Activated CD4-positive, alpha-beta T cell treated with anti-CD3 and anti-CD28 coated beads, Interleukin-2, amount 10 ng/mL, durations not matched to agents 24 days and 14 days (primary cell): ENCODE results near the gene TRIM36. TPM values are rescaled to one million over a fixed set of nuclear protein-coding genes. Genes with fewer than 3 reads are reported as not detected.

ENCODE experiments used
- DNase-seq: peaks from one replicate; pipeline ENCODE4 v3.0.0; 2022
- H3K27ac Mint-ChIP-seq: one replicate; pipeline ENCODE4 v1.8.0; 2022; ENCODE audit warnings: mild to moderate bottlenecking, mixed read lengths
- H3K27me3 Mint-ChIP-seq: one replicate; pipeline ENCODE4 v1.8.0; 2022; ENCODE audit warnings: mixed read lengths
- H3K36me3 Mint-ChIP-seq: one replicate; pipeline ENCODE4 v1.8.0; 2022; ENCODE audit warnings: low read depth, mild to moderate bottlenecking, mixed read lengths
- H3K4me1 Mint-ChIP-seq: one replicate; pipeline ENCODE4 v1.8.0; 2021; ENCODE audit warnings: mixed read lengths
- H3K4me3 Mint-ChIP-seq: one replicate; pipeline ENCODE4 v1.8.0; 2022; ENCODE audit warnings: mild to moderate bottlenecking, moderate library complexity, mixed read lengths
- H3K9me3 Mint-ChIP-seq: one replicate; pipeline ENCODE4 v1.8.0; 2021; ENCODE audit warnings: mixed read lengths
- intact Hi-C: fragments of 100-400 bp; cut with micrococcal nuclease; formaldehyde crosslinking; loops from one replicate; pipeline ENCODE4 v1.15.1; 2023
- total RNA-seq: library from RNA; stranded (reverse); gene quantifications from 2 replicates; pipeline ENCODE4 v1.2.3, GENCODE V29; 2022

TRIM36 gene
- total RNA-seq, 1 donor from 2014 or later = 0.12 TPM

DNA sequence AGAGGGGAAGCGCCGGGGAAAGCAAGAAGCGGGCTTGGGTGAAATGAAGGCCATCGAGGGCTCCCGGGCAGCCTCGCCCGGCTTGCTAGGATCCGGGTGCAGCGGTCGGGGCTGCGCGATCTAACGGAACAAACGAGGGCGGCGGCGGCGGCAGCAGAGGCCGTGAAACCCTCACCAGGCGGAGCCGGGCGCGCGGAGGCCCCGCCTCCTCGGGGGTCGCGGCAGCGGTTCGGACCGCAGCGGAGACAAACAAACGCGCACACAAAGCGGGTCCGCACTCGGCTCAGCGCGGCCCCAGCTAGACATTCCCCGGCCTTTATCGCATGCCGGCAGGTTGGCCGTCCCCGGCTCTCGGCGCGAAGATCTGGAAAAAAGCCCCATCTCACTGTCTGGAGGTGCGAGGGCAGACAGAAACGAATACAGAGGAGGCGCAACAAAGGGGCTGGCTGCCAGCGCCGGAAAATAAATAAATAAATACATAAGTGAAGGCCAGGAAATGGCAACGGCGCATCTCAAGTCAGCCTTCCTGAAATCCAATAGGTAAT lies 10.5 kb upstream of the TRIM36 start:
- Mint-ChIP-seq H3K27ac (no peak overlapping the region), H3K9me3 (no peaks in the 10 kb centered on the region), H3K36me3 (no peaks in the 10 kb centered on the region), H3K27me3 (peaks cover 73% of the 10 kb centered on the region), H3K4me3 (peak overlapping the region; percentile 90), H3K4me1 (peaks cover 7% of the 10 kb centered on the region)
- DNase-seq = peak; percentile 80
- intact Hi-C loops = loop anchor here (1.0 to 5.0 kb wide), 3 partner anchors 10 to 1392 kb away; partner anchors contain the start of gene SEMA6A

DNA sequence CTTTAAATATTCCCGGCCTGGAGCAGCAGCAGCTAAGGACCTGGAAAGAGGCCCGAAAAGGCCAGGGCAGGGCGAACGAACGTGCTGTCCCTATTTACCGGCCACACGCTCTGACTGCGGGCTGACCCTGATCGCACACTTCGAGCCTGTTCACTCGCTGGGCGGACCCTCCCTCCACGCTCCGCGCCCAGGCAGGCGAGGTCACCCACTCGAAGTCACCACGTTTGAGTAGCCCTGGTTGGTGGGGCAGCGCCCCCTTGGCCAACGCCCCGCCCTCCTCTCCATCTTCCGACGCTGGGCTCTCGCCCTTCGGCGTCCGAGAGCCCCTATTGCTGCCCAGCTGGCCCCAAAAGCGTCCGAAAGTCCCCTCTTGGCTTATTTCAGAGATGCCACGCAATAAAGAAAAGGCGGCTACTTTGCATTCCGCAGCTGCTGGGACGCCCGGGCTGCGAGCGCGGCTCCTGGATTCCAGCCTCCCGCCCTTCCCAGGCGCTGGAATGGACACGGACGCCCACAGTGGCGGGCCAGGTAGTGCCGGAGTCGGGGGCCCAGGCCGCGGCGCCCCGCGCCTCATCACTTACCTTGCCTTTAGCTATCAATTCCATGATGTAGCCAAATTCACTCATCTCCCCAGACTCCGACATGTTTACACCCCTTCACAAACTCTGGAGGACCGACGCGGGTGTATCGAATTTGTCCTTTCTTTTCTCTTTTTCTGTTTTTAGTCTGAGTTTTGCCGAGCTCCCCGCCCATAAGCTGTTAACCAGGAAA lies 9.9 kb upstream of the TRIM36 start:
- H3K36me3 Mint-ChIP-seq = no peaks in the 10 kb centered on the region
- DNase-seq = no peak
- intact Hi-C loops = loop anchor here (1.0 to 10.0 kb wide), 6 partner anchors 9 to 1393 kb away; partner anchors contain the start of genes AP3S1, ATG12, CDO1 and FEM1C
- no peaks in the 10 kb centered on the region for H3K9me3 Mint-ChIP-seq
- peak overlapping the region; percentile 90 for H3K4me3 Mint-ChIP-seq
- H3K27me3 Mint-ChIP-seq = peaks cover 75% of the 10 kb centered on the region
- H3K27ac Mint-ChIP-seq = no peak overlapping the region
- peaks cover 5% of the 10 kb centered on the region for H3K4me1 Mint-ChIP-seq

DNA sequence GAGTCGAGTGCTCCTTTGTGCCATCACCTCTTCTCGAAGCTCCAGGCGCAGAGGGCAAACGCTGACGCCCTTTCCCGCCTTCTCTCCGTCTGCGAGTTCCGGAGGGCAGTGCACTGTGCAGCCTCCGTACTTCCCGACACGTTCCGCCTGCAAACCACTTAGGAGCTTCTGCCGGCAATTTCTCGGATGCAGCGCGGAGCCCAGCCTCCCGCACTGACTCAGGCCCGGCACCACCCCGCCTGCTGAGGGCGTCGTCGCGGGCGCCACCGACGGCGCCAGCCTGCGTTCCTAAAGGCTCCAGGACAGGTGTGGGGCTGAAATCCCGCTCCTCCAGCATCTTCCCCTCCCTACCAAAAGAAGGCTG lies 9.3 kb upstream of the TRIM36 start:
- H3K4me3 Mint-ChIP-seq = peak overlapping the region; percentile 90
- no peaks in the 10 kb centered on the region for H3K9me3 Mint-ChIP-seq
- peaks cover 5% of the 10 kb centered on the region for H3K4me1 Mint-ChIP-seq
- no peaks in the 10 kb centered on the region for H3K36me3 Mint-ChIP-seq
- intact Hi-C loops = loop anchor here (10.0 kb wide), 3 partner anchors 366 to 666 kb away; partner anchors contain the start of genes AP3S1, ATG12, CDO1 and FEM1C
- H3K27me3 Mint-ChIP-seq = peaks cover 77% of the 10 kb centered on the region
- no peak for DNase-seq
- H3K27ac Mint-ChIP-seq = no peak overlapping the region

- no peak for DNase-seq
- Mint-ChIP-seq H3K4me3 (peak overlapping the region; percentile 77), H3K9me3 (peaks cover 7% of the 10 kb centered on the region), H3K27me3 (peaks cover 70% of the 10 kb centered on the region), H3K36me3 (peaks cover 5% of the 10 kb centered on the region), H3K27ac (no peak overlapping the region), H3K4me1 (peaks cover 14% of the 10 kb centered on the region)
- intact Hi-C loops = loop anchor here (1.0 to 10.0 kb wide), 8 partner anchors 9 to 674 kb away; partner anchors contain the start of genes AP3S1, ATG12, CCDC112 and CDO1
These were observed 1.3 kb upstream of the TRIM36 start for GRCh38 chr5:115170929-115171510.

DNA sequence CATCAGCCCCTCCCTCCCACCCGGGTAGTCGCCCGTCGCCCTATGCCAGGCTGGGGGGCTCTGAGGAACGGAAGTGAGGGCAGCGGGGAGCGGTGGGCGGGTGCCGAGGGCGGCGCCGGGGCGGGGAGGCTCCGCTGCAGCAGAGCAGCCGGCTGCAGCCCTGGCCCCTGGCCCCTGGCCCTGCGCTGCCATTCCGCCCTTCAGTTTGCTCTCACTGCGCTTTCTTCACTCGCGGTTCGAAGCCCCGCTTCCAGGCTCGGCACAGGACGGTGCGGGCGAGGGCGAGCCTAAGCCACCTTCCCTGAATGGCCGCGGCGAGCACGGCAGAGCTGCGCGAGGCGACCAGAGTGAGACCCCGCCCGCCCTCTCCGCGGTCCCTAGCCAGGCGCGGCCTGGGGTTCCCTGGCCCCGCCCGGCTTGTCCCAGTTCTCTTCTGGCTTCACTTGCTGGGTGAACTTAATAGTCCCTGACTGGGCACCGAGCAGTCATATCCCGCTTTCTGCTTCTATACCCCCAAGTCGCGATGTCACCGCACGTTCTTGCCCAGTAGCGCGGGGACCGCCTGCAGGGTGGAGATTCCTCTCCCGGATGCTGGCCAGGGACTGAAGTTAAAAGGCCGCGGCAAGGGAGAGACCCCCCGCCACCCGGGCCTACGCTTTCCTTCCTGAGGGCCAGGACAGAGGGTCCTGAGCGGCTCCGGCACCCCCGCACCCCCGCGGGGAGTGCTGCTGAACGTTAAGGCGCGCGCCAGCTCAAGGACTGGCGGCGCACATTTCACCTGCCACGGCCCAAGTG lies 623 bp upstream of the TRIM36 start:
- peaks cover 14% of the 10 kb centered on the region for H3K4me1 Mint-ChIP-seq
- H3K27ac Mint-ChIP-seq = no peak overlapping the region
- peaks cover 10% of the 10 kb centered on the region for H3K9me3 Mint-ChIP-seq
- peak overlapping the region; percentile 86 for H3K4me3 Mint-ChIP-seq
- intact Hi-C loops = loop anchor here (1.0 to 10.0 kb wide), 8 partner anchors 10 to 674 kb away; partner anchors contain the start of genes AP3S1, ATG12, CCDC112 and CDO1
- peaks cover 69% of the 10 kb centered on the region for H3K27me3 Mint-ChIP-seq
- no peak for DNase-seq
- peaks cover 5% of the 10 kb centered on the region for H3K36me3 Mint-ChIP-seq

DNA sequence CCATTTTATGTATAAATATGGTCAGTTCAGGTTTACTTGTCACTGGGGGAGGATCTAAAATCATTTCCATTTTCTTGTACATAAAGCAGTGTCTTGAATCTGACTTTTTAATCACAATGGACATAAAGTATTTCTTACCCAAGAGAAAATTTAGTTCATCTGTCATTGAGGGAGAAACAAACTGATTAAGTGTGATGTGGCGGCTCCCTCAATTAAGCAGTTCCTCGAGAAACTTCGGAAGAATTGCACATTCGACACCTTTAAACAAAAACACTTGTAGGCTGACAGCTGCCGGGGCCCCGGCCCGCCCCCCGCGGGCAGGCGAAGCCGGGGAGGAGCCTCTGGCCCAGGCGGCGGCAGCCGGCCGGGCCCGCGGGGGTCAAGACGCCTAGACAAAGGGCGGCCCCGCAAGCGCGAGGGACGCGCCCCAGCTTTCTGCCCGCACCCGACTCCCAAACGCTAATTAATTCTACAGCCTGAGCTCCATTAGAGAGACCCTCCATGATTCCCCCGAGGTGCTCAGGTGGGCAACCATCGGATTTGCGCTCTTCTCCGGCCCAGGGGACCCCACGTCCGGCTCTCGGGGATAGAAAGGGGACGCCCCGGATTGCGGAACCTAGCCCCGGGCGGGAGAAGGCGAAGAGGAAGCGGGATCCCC lies 750 bp downstream of the TRIM36 start:
- peaks cover 14% of the 10 kb centered on the region for H3K4me1 Mint-ChIP-seq
- H3K9me3 Mint-ChIP-seq = peaks cover 17% of the 10 kb centered on the region
- intact Hi-C loops = no loop called here
- peaks cover 5% of the 10 kb centered on the region for H3K36me3 Mint-ChIP-seq
- no peak overlapping the region for H3K27ac Mint-ChIP-seq
- peak overlapping the region; percentile 86 for H3K4me3 Mint-ChIP-seq
- H3K27me3 Mint-ChIP-seq = peaks cover 62% of the 10 kb centered on the region
- DNase-seq = no peak

DNA sequence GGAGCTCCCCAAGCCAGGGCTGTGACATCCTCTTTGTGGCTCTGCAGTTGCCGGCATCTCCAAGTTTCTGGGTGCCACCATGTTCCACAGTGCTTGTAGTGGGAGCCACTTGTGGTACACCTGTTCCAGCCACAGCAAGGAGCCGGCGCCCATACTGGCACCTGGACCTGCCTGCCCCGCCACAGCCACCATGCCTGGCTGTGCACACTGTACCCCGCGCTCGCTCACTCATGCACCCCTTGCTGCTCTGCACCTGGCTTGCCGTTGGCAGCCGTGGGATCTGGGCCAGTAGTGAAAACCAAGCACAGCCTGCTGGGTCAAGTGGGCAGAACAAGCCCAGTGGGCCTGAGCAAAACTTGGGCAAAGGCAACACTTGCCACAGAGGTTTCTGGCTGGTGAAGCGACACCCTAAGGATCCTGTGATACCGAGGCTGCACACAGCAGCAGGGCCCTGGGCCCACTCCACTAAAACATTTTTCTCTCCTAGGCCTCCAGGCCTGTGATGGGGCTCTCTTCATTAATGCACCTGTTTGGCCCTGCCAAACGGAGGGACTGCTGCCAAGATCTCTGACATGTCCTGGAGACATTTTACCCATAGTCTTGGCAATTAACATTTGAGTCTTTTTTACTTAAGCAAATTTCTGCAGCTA lies 2.8 kb downstream of the TRIM36 start:
- peaks cover 5% of the 10 kb centered on the region for H3K36me3 Mint-ChIP-seq
- H3K27me3 Mint-ChIP-seq = peaks cover 50% of the 10 kb centered on the region
- no peak for DNase-seq
- peaks cover 17% of the 10 kb centered on the region for H3K9me3 Mint-ChIP-seq
- intact Hi-C loops = no loop called here
- peaks cover 14% of the 10 kb centered on the region for H3K4me1 Mint-ChIP-seq
- H3K27ac Mint-ChIP-seq = no peak overlapping the region
- no peak overlapping the region for H3K4me3 Mint-ChIP-seq

DNA sequence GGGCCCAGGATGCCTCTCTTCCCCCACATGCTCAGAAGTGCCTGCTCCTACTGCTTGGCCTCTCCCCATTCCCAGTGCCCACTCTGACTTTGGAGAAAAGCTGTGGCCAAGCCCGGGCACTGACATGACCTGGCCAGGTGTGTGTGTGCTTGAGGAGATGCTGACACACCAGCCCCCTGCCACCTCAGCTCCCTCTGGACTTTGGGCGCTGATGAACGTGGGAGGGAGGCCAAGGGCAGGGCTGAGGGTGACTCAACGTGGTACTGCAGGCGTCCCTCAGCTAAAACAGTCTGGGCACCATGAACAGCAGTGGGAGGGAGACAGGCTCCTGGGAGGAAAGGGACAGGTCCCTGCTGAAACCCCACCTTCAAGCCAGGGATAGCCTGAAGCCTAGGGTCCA lies 3.9 kb downstream of the TRIM36 start:
- Mint-ChIP-seq H3K36me3 (peaks cover 5% of the 10 kb centered on the region), H3K27me3 (peaks cover 47% of the 10 kb centered on the region), H3K27ac (no peak overlapping the region), H3K9me3 (peaks cover 17% of the 10 kb centered on the region), H3K4me3 (no peak overlapping the region), H3K4me1 (peaks cover 10% of the 10 kb centered on the region)
- intact Hi-C loops = no loop called here
- DNase-seq = no peak

- Mint-ChIP-seq H3K27ac (no peak overlapping the region), H3K4me1 (no peaks in the 10 kb centered on the region), H3K4me3 (no peak overlapping the region), H3K9me3 (peaks cover 10% of the 10 kb centered on the region), H3K36me3 (no peaks in the 10 kb centered on the region), H3K27me3 (peaks cover 33% of the 10 kb centered on the region)
- no peak for DNase-seq
- intact Hi-C loops = no loop called here
These were observed 8.7 kb downstream of the TRIM36 start for GRCh38 chr5:115160975-115161475.

- Mint-ChIP-seq H3K9me3 (peaks cover 7% of the 10 kb centered on the region), H3K27me3 (peaks cover 26% of the 10 kb centered on the region), H3K4me3 (no peak overlapping the region), H3K27ac (no peak overlapping the region), H3K36me3 (no peaks in the 10 kb centered on the region), H3K4me1 (no peaks in the 10 kb centered on the region)
- no peak for DNase-seq
- intact Hi-C loops = no loop called here
These were observed 18.4 kb downstream of the TRIM36 start for GRCh38 chr5:115151208-115151805.

GRCh38 chr5:115150512-115150911 lies 19.2 kb downstream of the TRIM36 start:
- peaks cover 23% of the 10 kb centered on the region for H3K27me3 Mint-ChIP-seq
- no peak overlapping the region for H3K4me3 Mint-ChIP-seq
- no peak for DNase-seq
- peaks cover 7% of the 10 kb centered on the region for H3K9me3 Mint-ChIP-seq
- H3K4me1 Mint-ChIP-seq = no peaks in the 10 kb centered on the region
- H3K36me3 Mint-ChIP-seq = no peaks in the 10 kb centered on the region
- no peak overlapping the region for H3K27ac Mint-ChIP-seq
- intact Hi-C loops = no loop called here

GRCh38 chr5:115147052-115147451 lies 22.7 kb downstream of the TRIM36 start:
- no peaks in the 10 kb centered on the region for H3K36me3 Mint-ChIP-seq
- DNase-seq = no peak
- H3K27ac Mint-ChIP-seq = no peak overlapping the region
- H3K9me3 Mint-ChIP-seq = peaks cover 4% of the 10 kb centered on the region
- no peak overlapping the region for H3K4me3 Mint-ChIP-seq
- intact Hi-C loops = no loop called here
- H3K27me3 Mint-ChIP-seq = peaks cover 9% of the 10 kb centered on the region
- H3K4me1 Mint-ChIP-seq = no peaks in the 10 kb centered on the region
